Measurements from ENCODE around the gene CRIP1. TPM values are rescaled to one million over a fixed set of nuclear protein-coding genes. Genes with fewer than 3 reads are reported as not detected.

Gene CRIP1
- total RNA-seq, 1 experiment from 2014 or later = 48.7 TPM

DNA sequence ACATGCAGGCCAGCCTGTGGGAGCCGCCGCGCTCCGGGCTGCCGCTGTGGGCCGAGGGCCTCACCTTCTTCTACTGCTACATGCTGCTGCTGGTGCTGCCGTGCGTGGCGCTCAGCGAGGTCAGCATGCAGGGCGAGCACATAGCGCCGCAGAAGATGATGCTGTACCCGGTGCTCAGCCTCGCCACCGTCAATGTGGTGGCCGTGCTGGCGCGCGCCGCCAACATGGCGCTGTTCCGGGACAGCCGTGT lies 42.6 kb downstream of the CRIP1 start:
- DNase-seq = no peak
- intact Hi-C loops (cut with micrococcal nuclease) = loop anchor here (2.0 kb wide), 1 partner anchor 38 kb away; the partner anchor contains the start of gene TEDC1
- no peaks in the 10 kb centered on the region for H4K20me1 ChIP-seq (ENCODE audit: low read length)
- no peaks in the 10 kb centered on the region for H3K27me3 ChIP-seq (ENCODE audit: low read length)
- BruUV-seq (replicated peaks) = no TSS peak
- no peak for TF ChIP-seq EZH2 (IDR thresholded peaks at IDR 0.05; ENCODE audit: low read length, unreplicated experiment)
- TF ChIP-seq, protein P1, sequence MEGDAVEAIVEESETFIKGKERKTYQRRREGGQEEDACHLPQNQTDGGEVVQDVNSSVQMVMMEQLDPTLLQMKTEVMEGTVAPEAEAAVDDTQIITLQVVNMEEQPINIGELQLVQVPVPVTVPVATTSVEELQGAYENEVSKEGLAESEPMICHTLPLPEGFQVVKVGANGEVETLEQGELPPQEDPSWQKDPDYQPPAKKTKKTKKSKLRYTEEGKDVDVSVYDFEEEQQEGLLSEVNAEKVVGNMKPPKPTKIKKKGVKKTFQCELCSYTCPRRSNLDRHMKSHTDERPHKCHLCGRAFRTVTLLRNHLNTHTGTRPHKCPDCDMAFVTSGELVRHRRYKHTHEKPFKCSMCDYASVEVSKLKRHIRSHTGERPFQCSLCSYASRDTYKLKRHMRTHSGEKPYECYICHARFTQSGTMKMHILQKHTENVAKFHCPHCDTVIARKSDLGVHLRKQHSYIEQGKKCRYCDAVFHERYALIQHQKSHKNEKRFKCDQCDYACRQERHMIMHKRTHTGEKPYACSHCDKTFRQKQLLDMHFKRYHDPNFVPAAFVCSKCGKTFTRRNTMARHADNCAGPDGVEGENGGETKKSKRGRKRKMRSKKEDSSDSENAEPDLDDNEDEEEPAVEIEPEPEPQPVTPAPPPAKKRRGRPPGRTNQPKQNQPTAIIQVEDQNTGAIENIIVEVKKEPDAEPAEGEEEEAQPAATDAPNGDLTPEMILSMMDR (conservative IDR thresholded peaks at IDR 0.05; ENCODE audit: low read depth, low read length) = no peak
- TF ChIP-seq EZH2phosphoT487 (IDR thresholded peaks at IDR 0.05; ENCODE audit: borderline replicate concordance, low read length) = no peak
- no peaks in the 10 kb centered on the region for H3K9me2 ChIP-seq (replicated peaks; ENCODE audit: low read length)
- ATAC-seq = no peak
- H3K36me3 ChIP-seq (ENCODE audit: low read depth, low read length) = no peaks in the 10 kb centered on the region
- no peak overlapping the region for H2AFZ ChIP-seq (ENCODE audit: low read length)
- H3K9ac ChIP-seq (ENCODE audit: low read length) = no peak overlapping the region
- ChIA-PET POLR2A (ENCODE audit: unreplicated experiment) (no interaction called here), CTCF (no interaction called here)
- no peaks in the 10 kb centered on the region for H3K9me3 ChIP-seq (ENCODE audit: low read length)
- H3K27ac ChIP-seq (ENCODE audit: low read length) = no peak overlapping the region
- H3K4me3 ChIP-seq (ENCODE audit: low read length) = no peak overlapping the region
- peaks cover 9% of the 10 kb centered on the region; the same call in 1 of the 2 replicates for H3K79me2 ChIP-seq (ENCODE audit: low read length)
- peaks cover 10% of the 10 kb centered on the region; the same call in 1 of the 2 replicates for H3K4me1 ChIP-seq (ENCODE audit: insufficient read depth, low read length)
- H3F3A ChIP-seq (ENCODE audit: low read length, unreplicated experiment) = no peaks in the 10 kb centered on the region
- H3K4me2 ChIP-seq (ENCODE audit: low read length) = no peak overlapping the region

DNA sequence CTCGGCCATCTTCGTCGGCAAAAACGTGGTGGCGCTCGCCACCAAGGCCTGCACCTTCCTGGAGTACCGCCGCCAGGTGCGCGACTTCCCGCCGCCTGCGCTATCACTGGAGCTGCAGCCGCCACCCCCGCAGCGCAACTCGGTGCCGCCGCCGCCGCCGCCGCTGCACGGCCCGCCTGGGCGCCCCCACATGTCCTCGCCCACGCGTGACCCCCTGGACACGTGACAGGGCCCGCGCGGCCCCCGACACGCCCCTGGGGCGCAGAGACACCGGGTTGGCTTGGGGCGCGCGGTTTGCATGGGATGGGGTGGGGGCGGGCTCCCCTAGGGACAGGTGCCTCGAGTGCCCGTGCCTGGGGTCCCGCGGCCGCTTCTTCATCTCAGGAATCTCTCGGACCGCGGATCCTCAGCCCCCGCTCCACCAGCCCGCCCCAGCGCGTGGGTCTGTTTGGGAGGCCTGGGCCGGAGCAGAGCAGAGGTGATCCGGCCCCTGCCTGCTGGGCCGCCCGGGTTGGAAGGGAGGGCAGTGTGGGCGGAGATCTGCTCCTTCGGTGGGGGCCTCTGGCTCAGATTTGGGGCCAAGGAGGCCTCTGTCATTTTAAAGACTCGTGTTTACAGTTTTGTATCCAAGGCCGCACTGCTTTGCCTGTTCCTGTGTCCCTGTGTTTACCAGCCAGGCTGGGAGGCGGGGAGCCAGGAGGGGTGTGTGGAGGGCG lies 43.0 kb downstream of the CRIP1 start:
- no peaks in the 10 kb centered on the region for H4K20me1 ChIP-seq (ENCODE audit: low read length)
- H3K27me3 ChIP-seq (ENCODE audit: low read length) = no peaks in the 10 kb centered on the region
- no peaks in the 10 kb centered on the region for H3K9me2 ChIP-seq (replicated peaks; ENCODE audit: low read length)
- H3K4me1 ChIP-seq (ENCODE audit: insufficient read depth, low read length) = peaks cover 10% of the 10 kb centered on the region; the same call in 1 of the 2 replicates
- BruUV-seq (replicated peaks) = no TSS peak
- CTCF ChIA-PET = no interaction called here
- H3K4me3 ChIP-seq (ENCODE audit: low read length) = no peak overlapping the region
- no peak overlapping the region for H2AFZ ChIP-seq (ENCODE audit: low read length)
- no peak overlapping the region for H3K4me2 ChIP-seq (ENCODE audit: low read length)
- POLR2A ChIA-PET (ENCODE audit: unreplicated experiment) = no interaction called here
- no peaks in the 10 kb centered on the region for H3K9me3 ChIP-seq (ENCODE audit: low read length)
- H3K9ac ChIP-seq (ENCODE audit: low read length) = no peak overlapping the region
- H3K27ac ChIP-seq (ENCODE audit: low read length) = no peak overlapping the region
- no peaks in the 10 kb centered on the region for H3F3A ChIP-seq (ENCODE audit: low read length, unreplicated experiment)
- peaks cover 9% of the 10 kb centered on the region; the same call in 1 of the 2 replicates for H3K79me2 ChIP-seq (ENCODE audit: low read length)
- H3K36me3 ChIP-seq (ENCODE audit: low read depth, low read length) = no peaks in the 10 kb centered on the region
- intact Hi-C loops (cut with micrococcal nuclease) = loop anchor here (2.0 kb wide), 1 partner anchor 39 kb away; the partner anchor contains the start of gene TEDC1
- ATAC-seq (no peak), DNase-seq (no peak)
- TF ChIP-seq EZH2 (IDR thresholded peaks at IDR 0.05; ENCODE audit: low read length, unreplicated experiment) (no peak), EZH2phosphoT487 (IDR thresholded peaks at IDR 0.05; ENCODE audit: borderline replicate concordance, low read length) (no peak)
- TF ChIP-seq, protein P1 (conservative IDR thresholded peaks at IDR 0.05; ENCODE audit: low read depth, low read length) = no peak

DNA sequence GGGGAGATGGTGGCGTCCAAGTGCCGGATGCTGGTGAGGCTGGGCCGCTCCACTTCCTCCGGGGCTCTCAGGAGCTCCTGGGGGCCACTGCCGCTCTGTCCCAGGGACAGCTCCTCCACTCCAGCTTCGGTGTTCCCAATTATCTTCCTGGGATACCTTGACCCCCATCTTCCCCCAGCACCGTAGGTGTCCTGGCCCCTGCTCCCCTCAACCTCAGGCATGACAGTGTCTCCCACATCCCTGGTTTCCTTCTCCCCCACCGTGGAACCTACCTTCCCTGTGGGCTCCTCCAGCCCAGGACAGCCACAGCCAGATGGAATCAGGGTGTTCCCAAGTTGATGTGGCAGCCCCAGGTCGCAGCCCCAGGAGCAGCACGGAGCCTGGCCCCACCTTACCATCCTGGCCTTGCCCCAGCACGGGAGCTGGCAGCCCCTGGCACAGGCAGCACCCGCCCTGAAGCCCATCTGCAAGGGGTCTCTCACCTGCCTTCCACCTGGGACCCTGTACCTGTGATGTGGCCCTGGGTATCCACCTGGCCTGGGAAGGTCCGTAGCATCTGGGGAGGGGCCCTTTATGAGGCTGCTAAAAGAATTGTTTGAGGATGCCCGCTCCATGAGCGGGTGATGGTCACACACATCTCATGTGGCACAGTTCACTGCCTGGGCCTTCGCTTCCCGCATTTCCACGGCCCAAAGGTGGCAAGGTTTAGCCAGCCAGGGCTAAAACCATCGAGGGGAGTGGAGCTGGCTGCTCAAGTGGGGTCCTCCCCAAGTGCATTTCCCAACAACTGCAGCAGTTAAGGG lies 43.8 kb downstream of the CRIP1 start:
- TF ChIP-seq EZH2phosphoT487 (IDR thresholded peaks at IDR 0.05; ENCODE audit: borderline replicate concordance, low read length) = no peak
- TF ChIP-seq, protein P1 (conservative IDR thresholded peaks at IDR 0.05; ENCODE audit: low read depth, low read length) = no peak
- TF ChIP-seq EZH2 (IDR thresholded peaks at IDR 0.05; ENCODE audit: low read length, unreplicated experiment) = no peak
- H3F3A ChIP-seq (ENCODE audit: low read length, unreplicated experiment) = no peaks in the 10 kb centered on the region
- no peak overlapping the region for H3K27ac ChIP-seq (ENCODE audit: low read length)
- no peak overlapping the region for H2AFZ ChIP-seq (ENCODE audit: low read length)
- BruUV-seq (replicated peaks) = TSS peak; percentile 13
- H3K9me2 ChIP-seq (replicated peaks; ENCODE audit: low read length) = no peaks in the 10 kb centered on the region
- DNase-seq = no peak
- POLR2A ChIA-PET (ENCODE audit: unreplicated experiment) = no interaction called here
- no peaks in the 10 kb centered on the region for H3K9me3 ChIP-seq (ENCODE audit: low read length)
- H3K36me3 ChIP-seq (ENCODE audit: low read depth, low read length) = no peaks in the 10 kb centered on the region
- no peak overlapping the region for H3K9ac ChIP-seq (ENCODE audit: low read length)
- peaks cover 9% of the 10 kb centered on the region; the same call in 1 of the 2 replicates for H3K79me2 ChIP-seq (ENCODE audit: low read length)
- peaks cover 10% of the 10 kb centered on the region; the same call in 1 of the 2 replicates for H3K4me1 ChIP-seq (ENCODE audit: insufficient read depth, low read length)
- H4K20me1 ChIP-seq (ENCODE audit: low read length) = no peaks in the 10 kb centered on the region
- CTCF ChIA-PET = no interaction called here
- ATAC-seq = no peak
- no peak overlapping the region for H3K4me3 ChIP-seq (ENCODE audit: low read length)
- intact Hi-C loops (cut with micrococcal nuclease) = no loop called here
- H3K4me2 ChIP-seq (ENCODE audit: low read length) = no peak overlapping the region
- H3K27me3 ChIP-seq (ENCODE audit: low read length) = no peaks in the 10 kb centered on the region
